DND-41 (cell line): ENCODE data around the gene CATSPERD.

Source experiments
- ATAC-seq: fragments of 200-7000 bp; cut with Tn5 transposase; 3 replicates; pipeline ENCODE4 v1.9.1; 2021; ENCODE audit warnings: low read depth; ENCODE audit not compliant: insufficient read depth
- DNase-seq: peaks from one replicate; pipeline ENCODE4 v3.0.0-alpha.2; 2020
- H2AFZ ChIP-seq: 2 replicates; pipeline ENCODE4 v1.6.0; 2012; ENCODE audit warnings: low read depth, low read length
- H3K27ac ChIP-seq: 2 replicates; pipeline ENCODE4 v1.5.1; 2012; ENCODE audit warnings: low read length, inconsistent platforms
- H3K27me3 ChIP-seq: fragments of 200-600 bp; sonication (generic); 2 replicates; pipeline ENCODE4 v1.6.0; 2012; ENCODE audit warnings: low read length, mild to moderate bottlenecking, inconsistent platforms; ENCODE audit not compliant: insufficient read depth, poor library complexity
- H3K36me3 ChIP-seq: 2 replicates; pipeline ENCODE4 v1.5.1; 2012; ENCODE audit warnings: low read length, inconsistent platforms; ENCODE audit not compliant: insufficient read depth
- H3K4me1 ChIP-seq: 2 replicates; pipeline ENCODE4 v1.5.1; 2012; ENCODE audit warnings: mild to moderate bottlenecking, low read length; ENCODE audit not compliant: insufficient read depth
- H3K4me2 ChIP-seq: 2 replicates; pipeline ENCODE4 v1.6.0; 2012; ENCODE audit warnings: mild to moderate bottlenecking, moderate library complexity, low read length, inconsistent platforms; ENCODE audit not compliant: insufficient read depth
- H3K4me3 ChIP-seq, 2 experiments: fragments of 200-600 bp in 1 of 2; shearing (Covaris generic) in 1 of 2; 2 replicates each; pipeline ENCODE4 v1.5.1; 2012 to 2016; ENCODE audit warnings: inconsistent platforms in 2 of 2, low read length in 2 of 2, mild to moderate bottlenecking in 2 of 2, low read depth in 1 of 2, moderate library complexity in 1 of 2
- H3K79me2 ChIP-seq: 2 replicates; pipeline ENCODE4 v1.6.0; 2012; ENCODE audit warnings: low read length, inconsistent platforms; ENCODE audit not compliant: insufficient read depth
- H3K9ac ChIP-seq: 2 replicates; pipeline ENCODE4 v1.6.0; 2012; ENCODE audit warnings: low read depth, mild to moderate bottlenecking, inconsistent platforms, low read length, moderate library complexity
- H3K9me3 ChIP-seq: 2 replicates; pipeline ENCODE4 v1.5.1; 2012; ENCODE audit warnings: low read length, moderate library complexity, mild to moderate bottlenecking, inconsistent platforms; ENCODE audit not compliant: insufficient read depth, severe bottlenecking
- H4K20me1 ChIP-seq: 2 replicates; pipeline ENCODE4 v1.6.0; 2012; ENCODE audit warnings: low read length; ENCODE audit not compliant: insufficient read depth
- EZH2 ChIP-seq: IDR thresholded peaks from 3 replicates; pipeline ENCODE4 v1.6.1; 2012; ENCODE audit warnings: borderline replicate concordance, low read depth, mild to moderate bottlenecking, moderate library complexity, low read length, inconsistent platforms; ENCODE audit not compliant: severe bottlenecking
- TF ChIP-seq, protein P1 (sequence below): IDR thresholded peaks from 2 replicates; pipeline ENCODE4 v1.5.1; 2012; ENCODE audit warnings: borderline replicate concordance, low read length, moderate library complexity, mild to moderate bottlenecking; ENCODE audit not compliant: poor library complexity, severe bottlenecking; ENCODE audit errors: extremely low read depth

CATSPERD gene

GRCh38 chr19:5681391-5682106, 38.9 kb upstream of the CATSPERD start:
- peak overlapping the region; percentile 86 for H3K9ac ChIP-seq
- H3K79me2 ChIP-seq: peaks cover 13% of the 10 kb centered on the region
- peak overlapping the region; percentile 96 for H3K4me2 ChIP-seq
- DNase-seq (no peak), ATAC-seq (no peak)
- H3K36me3 ChIP-seq: peaks cover 10% of the 10 kb centered on the region; the same call in 1 of the 2 replicates
- H2AFZ ChIP-seq: peak overlapping the region; percentile 77; the same call in 1 of the 2 replicates
- no peaks in the 10 kb centered on the region for H3K9me3 ChIP-seq
- H4K20me1 ChIP-seq: 0 out of 2 replicates have a peak, but pooled peaks cover 7% of the 10 kb centered on the region
- H3K27me3 ChIP-seq: no peaks in the 10 kb centered on the region
- H3K27ac ChIP-seq: no peak overlapping the region
- peaks cover 31% of the 10 kb centered on the region for H3K4me1 ChIP-seq
- H3K4me3 ChIP-seq: peak overlapping the region; percentile 95 to 97; a peak in 3 of 4 replicates
- TF ChIP-seq, protein P1, sequence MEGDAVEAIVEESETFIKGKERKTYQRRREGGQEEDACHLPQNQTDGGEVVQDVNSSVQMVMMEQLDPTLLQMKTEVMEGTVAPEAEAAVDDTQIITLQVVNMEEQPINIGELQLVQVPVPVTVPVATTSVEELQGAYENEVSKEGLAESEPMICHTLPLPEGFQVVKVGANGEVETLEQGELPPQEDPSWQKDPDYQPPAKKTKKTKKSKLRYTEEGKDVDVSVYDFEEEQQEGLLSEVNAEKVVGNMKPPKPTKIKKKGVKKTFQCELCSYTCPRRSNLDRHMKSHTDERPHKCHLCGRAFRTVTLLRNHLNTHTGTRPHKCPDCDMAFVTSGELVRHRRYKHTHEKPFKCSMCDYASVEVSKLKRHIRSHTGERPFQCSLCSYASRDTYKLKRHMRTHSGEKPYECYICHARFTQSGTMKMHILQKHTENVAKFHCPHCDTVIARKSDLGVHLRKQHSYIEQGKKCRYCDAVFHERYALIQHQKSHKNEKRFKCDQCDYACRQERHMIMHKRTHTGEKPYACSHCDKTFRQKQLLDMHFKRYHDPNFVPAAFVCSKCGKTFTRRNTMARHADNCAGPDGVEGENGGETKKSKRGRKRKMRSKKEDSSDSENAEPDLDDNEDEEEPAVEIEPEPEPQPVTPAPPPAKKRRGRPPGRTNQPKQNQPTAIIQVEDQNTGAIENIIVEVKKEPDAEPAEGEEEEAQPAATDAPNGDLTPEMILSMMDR: no peak
- TF ChIP-seq EZH2: no peak

DNA sequence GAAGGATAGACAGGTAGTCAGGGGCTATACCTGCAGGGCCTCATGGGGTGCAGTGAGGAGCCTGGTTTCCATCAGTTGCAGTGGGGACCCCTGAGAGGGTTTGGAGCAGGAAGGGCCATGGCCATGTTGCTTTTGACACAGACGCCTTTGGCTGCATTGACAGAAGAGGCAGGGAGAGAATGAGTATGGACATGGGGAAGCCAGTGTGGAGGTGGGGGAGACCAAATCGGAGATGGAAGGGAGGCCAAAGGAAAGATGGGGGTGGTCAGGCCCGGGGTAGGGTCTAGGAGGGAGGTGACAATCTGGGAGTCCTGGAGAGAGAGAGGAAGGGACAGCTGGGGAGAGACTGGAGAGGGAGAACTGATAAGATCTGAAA, 38.3 kb upstream of the CATSPERD start:
- H3K4me1 ChIP-seq: peaks cover 35% of the 10 kb centered on the region
- H4K20me1 ChIP-seq: 0 out of 2 replicates have a peak, but pooled peaks cover 6% of the 10 kb centered on the region
- peaks cover 13% of the 10 kb centered on the region for H3K79me2 ChIP-seq
- H3K4me3 ChIP-seq: no peak overlapping the region
- ATAC-seq: no peak
- H3K27ac ChIP-seq: no peak overlapping the region
- no peak for DNase-seq
- no peaks in the 10 kb centered on the region for H3K9me3 ChIP-seq
- TF ChIP-seq, protein P1: no peak
- H3K36me3 ChIP-seq: peaks cover 10% of the 10 kb centered on the region; the same call in 1 of the 2 replicates
- no peak overlapping the region for H2AFZ ChIP-seq
- no peak overlapping the region for H3K9ac ChIP-seq
- peak overlapping the region; percentile 96 for H3K4me2 ChIP-seq
- no peaks in the 10 kb centered on the region for H3K27me3 ChIP-seq

GRCh38 chr19:5683177-5683886, 37.1 kb upstream of the CATSPERD start:
- Histone ChIP-seq H3K27ac (no peak overlapping the region), H4K20me1 (0 out of 2 replicates have a peak, but pooled peaks cover 3% of the 10 kb centered on the region), H3K4me3 (no peak overlapping the region), H3K79me2 (peaks cover 13% of the 10 kb centered on the region), H3K9ac (no peak overlapping the region), H3K4me1 (peaks cover 42% of the 10 kb centered on the region), H3K36me3 (peaks cover 1% of the 10 kb centered on the region; the same call in 1 of the 2 replicates), H3K27me3 (no peaks in the 10 kb centered on the region), H2AFZ (no peak overlapping the region), H3K4me2 (no peak overlapping the region), H3K9me3 (no peaks in the 10 kb centered on the region)
- TF ChIP-seq, protein P1: no peak
- TF ChIP-seq EZH2: no peak
- no peak for DNase-seq
- ATAC-seq: no peak
